GM19035 (cell line): ENCODE results near the gene GABRR2.

Source experiments
- ATAC-seq: cut with Tn5 transposase; IDR thresholded peaks from one replicate; pipeline ENCODE4 v1.9.1; 2021; ENCODE audit not compliant: unreplicated experiment

The GABRR2 gene

DNA sequence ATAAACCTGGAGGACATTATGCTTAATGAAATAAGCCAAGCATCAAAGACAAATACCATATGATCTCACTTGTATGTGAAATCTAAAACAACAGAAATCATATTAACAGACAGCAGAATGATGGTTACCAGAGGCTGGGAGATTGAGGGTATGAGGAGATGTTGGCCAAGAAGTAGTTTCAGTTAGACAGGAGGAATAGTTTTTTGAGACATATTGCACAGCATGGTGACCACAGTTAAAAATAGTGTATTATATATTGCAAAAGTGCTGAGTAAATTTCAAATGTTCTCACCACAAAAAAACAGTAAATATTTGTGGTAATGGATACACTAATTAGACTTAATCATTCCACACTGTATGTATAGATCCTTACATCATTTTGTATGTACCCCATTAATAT, 99.7 kb downstream of the GABRR2 start:
- no peak for ATAC-seq

DNA sequence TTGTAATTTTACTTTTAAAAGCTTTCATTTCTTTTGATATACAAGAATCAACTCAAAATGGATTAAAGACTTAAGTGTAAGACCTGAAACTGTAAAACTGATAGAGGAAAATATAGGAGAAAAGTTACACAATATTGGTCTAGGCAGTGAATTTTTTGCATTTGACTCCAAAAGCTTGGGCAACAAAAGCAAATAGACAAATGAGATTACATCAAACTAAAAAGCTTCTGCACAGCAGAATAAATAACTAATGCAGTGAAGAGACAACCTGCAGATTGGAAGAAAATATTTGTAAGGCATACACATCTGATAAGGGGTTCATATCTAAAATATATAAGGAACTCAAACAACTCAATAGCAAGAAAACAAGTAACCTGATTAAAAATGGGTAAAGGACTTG, 100.9 kb downstream of the GABRR2 start:
- ATAC-seq: no peak

DNA sequence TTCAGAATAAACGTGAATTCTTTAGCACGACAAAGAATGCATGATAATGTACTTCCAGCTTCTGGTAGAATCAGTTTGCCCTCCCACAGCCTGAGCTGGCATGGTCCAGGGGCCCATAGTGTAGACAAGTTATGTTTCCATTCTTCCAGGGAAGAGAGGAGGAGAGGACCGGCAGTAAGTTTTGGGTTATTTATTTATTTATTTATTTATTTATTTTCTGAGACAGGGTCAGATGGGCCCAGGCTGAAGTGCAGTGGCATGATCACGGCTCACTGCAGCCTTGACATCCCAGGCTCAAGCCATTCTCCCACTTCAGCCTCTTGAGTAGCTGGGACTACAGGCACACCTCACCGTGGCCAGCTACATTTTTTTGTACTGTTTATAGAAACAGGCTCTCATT, 102.6 kb downstream of the GABRR2 start:
- ATAC-seq: no peak

DNA sequence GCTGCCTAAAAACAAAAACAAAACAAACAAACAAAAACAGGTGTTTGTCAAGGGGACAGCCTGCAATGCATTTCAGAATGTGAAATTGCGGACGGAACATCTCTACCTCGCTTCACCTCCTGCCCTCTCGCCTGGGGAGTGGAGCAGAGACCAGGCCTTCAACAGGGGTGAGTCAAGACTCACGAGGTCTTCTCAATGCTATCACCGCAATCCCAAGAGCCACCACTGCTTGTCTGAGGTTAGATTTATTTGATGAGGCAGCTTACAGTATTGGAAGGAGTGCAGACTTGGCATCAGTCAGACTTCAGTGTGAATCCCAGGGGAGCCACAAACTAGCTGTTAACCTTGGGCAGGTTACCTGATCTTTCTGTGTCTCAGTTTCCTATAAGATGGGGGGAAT, 105.6 kb downstream of the GABRR2 start:
- ATAC-seq: no peak

DNA sequence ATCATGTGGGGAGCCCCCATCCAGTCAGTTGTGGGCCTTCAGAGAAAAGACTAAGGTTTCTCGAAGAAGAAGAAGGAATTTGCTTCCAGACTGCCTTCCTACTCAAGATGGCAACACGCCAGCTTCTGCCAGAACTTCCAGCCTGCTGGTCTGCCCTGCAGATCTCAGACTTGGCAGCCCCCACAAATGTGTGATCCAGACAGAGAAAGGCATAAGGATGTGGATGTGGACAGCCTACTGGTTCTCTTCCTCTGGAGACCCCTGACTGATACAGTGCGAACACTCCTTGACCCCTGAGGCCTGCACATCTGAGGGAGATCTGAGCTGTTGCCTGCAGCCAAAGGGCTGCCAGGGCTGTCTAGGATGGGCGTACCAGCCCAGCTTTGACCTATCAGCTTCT, 106.5 kb downstream of the GABRR2 start:
- ATAC-seq: no peak
